Motor neuron (in vitro differentiated cells): ENCODE measurements around the gene PTPRM. TPM values are rescaled to one million over a fixed set of nuclear protein-coding genes. Genes with fewer than 3 reads are reported as not detected.

Experiments used
- ATAC-seq, 8 experiments: fragments of 200-7000 bp; cut with Tn5 transposase; replicated peaks in 6 of 8; 2 replicates each; pipeline ENCODE4 v1.8.0; 2021; ENCODE audit warnings: mild to moderate bottlenecking in 8 of 8, moderate library complexity in 8 of 8
- H3K27ac ChIP-seq, 2 donors: fragments of 250-450 bp; sonication (Bioruptor Pico); 2 replicates each; pipeline ENCODE4 v1.9.0; 2021; ENCODE audit warnings: antibody characterized with exemption in 2 of 2, mild to moderate bottlenecking in 2 of 2, moderate library complexity in 1 of 2
- H3K4me1 ChIP-seq, 2 donors: fragments of 250-450 bp; sonication (Bioruptor Pico); replicated peaks in 1 of 2; 2 replicates each; pipeline ENCODE4 v1.6.1; 2021; ENCODE audit warnings: antibody characterized with exemption in 2 of 2, mild to moderate bottlenecking in 2 of 2, moderate library complexity in 1 of 2
- H3K4me3 ChIP-seq, 5 donors: fragments of 250-450 bp; sonication (Bioruptor Pico); 2 replicates each; pipeline ENCODE4 v1.9.0; 2021; ENCODE audit warnings: antibody characterized with exemption in 5 of 5, mild to moderate bottlenecking in 5 of 5, moderate library complexity in 4 of 5
- WGBS, 10 experiments: fragments of 450-650 bp; shearing (Covaris generic); methylation state at CpG; one replicate each; pipeline ENCODE4 v1.0.0; 2022; 5-methylcytosine and 5-hydroxymethylcytosine counted together
- in situ Hi-C, 9 experiments: fragments of 400-800 bp; cut with MboI; loops; one replicate each; pipeline ENCODE4 v1.15.0; 2021; ENCODE audit warnings: low sequenced_read_pairs in 9 of 9, low pct_unique_long_range_greater_than_20kb in 2 of 9; ENCODE audit not compliant: unreplicated experiment in 9 of 9
- total RNA-seq, 8 experiments: library from RNA; unstranded; fragments of 300-600 nt; gene quantifications; 2 replicates each; pipeline versions ENCODE4 v1.2.3 to v1.2.4, GENCODE V29; 2022

The PTPRM gene
- total RNA-seq, 8 experiments from 2014 or later, result 12.9 to 106 (median 66.9) TPM

DNA sequence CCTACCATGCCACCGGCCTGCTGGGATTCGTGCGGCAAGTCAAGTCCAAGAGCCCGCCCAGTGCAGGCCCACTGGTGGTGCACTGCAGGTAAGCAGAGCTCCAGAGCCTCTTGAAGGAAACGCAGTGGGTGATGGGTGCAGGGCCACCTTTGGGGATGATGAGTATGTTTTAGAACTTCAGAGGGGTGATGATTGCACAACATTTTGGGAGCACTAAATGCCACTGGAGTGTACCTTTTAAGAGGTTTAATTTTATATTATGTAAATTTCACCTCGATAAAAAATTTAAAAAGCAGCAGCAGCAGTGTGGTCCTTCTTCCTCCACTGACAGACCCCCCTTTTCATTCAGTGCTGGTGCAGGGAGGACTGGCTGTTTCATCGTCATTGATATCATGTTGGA, 809.0 kb downstream of the PTPRM start:
- WGBS, 10 experiments, result 72 to 100% (median 100%) methylated on average over 1 to 4 of the region's 7 CpGs; no CpG with 5 or more reads in 5 of the 10 experiments
- no peaks in the 10 kb centered on the region for H3K4me1 ChIP-seq
- no peak for ATAC-seq
- in situ Hi-C loops, result loop anchor here in 3 of 9 experiments (25.0 kb wide), 2 partner anchors 289 to 589 kb away; no protein-coding TSS in a partner anchor
- H3K27ac ChIP-seq, result no peak overlapping the region
- no peak overlapping the region for H3K4me3 ChIP-seq

DNA sequence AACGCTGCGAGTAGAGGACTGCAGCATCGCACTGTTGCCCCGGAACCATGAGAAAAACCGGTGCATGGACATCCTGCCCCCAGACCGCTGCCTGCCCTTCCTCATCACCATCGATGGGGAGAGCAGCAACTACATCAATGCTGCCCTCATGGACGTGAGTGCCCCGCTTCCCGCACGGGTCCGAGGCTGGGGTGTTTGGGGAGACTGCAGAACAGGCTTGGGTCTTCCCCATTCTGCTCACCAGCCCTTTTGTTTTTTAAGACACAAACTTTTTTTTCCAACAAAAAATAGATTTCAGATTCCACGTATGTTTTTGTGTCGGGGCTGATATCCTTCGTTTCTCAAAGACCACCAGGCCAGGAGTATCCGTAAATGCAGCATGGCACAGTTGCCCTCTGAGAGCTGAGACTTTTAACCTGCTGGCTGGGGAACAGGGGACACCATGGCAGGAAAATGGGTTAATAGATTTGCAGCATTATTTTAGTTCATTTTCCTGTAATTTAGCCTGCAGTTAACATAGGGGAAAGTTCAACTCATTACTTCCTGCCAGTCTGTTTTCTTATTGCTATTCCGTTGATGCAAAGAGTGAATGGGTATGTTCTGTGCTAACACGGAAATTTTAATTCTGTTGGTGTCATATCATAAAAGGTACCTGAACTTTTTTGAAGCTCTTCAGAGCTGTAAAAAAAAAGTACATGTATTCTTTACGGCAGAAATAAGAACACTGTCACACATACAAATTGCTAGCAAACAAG, 812.2 kb downstream of the PTPRM start:
- Histone ChIP-seq H3K27ac (no peak overlapping the region), H3K4me1 (peaks cover 0 to 8% of the 10 kb centered on the region in 2 donors), H3K4me3 (no peak overlapping the region)
- WGBS, 10 experiments, result 60 to 100% (median 95%) methylated on average over 2 to 19 of the region's 19 CpGs
- no peak for ATAC-seq
- in situ Hi-C loops, result loop anchor here in 3 of 9 experiments (25.0 kb wide), 2 partner anchors 292 to 592 kb away; no protein-coding TSS in a partner anchor

DNA sequence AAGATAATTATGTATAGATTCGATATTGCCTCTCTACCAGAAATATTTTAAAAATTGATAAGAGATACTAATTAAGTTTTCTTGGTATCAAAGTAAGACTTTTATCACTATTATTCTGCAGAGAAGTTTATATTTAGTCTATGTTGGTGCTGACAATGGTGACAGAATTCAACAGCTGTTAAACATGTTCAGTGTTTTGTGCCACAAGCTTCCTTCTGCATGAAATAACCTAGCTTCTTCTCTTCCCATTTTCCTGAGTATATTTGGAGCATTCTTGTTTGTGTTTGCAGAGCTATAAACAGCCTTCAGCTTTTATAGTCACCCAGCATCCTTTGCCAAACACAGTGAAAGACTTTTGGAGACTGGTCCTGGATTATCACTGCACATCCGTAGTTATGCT, 812.9 kb downstream of the PTPRM start:
- 36 to 100% (median 87%) methylated on average over 1 to 2 of the region's 2 CpGs; no CpG with 5 or more reads in 1 of the 10 experiments for WGBS, 10 experiments
- in situ Hi-C loops, result loop anchor here in 3 of 9 experiments (25.0 kb wide), 2 partner anchors 293 to 593 kb away; no protein-coding TSS in a partner anchor
- no peak overlapping the region for H3K4me3 ChIP-seq
- H3K27ac ChIP-seq, result no peak overlapping the region
- ATAC-seq, result no peak
- H3K4me1 ChIP-seq, result peaks cover 0 to 8% of the 10 kb centered on the region in 2 donors

DNA sequence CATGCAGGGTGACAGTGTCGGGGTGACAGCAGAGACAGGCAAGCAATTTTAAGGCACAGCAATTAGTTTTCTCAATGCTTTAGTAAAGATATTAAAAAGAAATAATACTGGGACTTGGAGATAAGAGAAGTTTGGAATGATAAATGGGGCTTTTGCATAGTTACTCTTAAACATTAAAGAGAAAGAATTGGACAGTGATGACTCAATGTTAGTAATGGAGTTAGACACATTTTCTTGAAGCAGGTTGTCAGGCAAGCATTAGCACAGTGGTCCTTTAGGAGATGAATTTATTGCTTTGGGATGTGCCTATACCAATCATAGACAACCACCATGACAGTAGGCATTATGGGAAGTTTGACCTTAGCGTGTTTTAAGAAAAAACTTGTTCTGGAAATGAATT, 813.8 kb downstream of the PTPRM start:
- no peak for ATAC-seq
- Histone ChIP-seq H3K27ac (no peak overlapping the region), H3K4me3 (no peak overlapping the region), H3K4me1 (peaks cover 0 to 8% of the 10 kb centered on the region in 2 donors)
- in situ Hi-C loops, result loop anchor here in 3 of 9 experiments (25.0 kb wide), 2 partner anchors 294 to 594 kb away; no protein-coding TSS in a partner anchor
- 60 to 100% (median 89%) methylated on average over 1 to 2 of the region's 2 CpGs; no CpG with 5 or more reads in 2 of the 10 experiments for WGBS, 10 experiments

DNA sequence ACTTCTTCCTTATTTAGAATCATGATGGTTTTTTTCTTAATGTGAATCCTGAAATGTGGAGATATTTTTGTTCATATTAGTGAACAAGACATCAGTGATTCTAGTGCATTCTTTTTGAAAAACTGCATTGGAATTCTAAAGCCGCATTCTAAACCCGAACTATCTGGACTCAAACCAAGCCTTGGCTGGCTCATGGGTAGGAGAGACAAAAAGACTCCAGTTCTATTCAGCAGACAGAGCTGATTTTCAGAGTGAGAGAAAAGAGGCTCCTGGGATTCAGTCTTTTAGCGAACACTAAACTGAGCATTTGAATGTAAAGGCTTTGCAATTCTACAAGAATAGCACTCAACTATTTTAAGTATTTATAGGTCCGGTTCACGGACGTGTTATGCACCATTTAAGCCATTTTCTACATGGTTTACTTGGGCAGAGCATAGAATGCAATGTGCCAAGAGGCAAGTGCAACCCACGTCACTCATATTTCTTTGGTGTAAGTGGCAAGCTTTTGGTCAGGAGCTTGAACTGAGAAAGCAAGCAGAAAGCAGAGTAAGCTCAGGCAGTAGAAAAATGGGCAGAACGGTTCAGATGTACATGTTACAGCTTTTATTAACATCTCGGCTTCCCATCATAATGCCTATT, 814.8 kb downstream of the PTPRM start:
- Histone ChIP-seq H3K4me1 (peaks cover 2 to 15% of the 10 kb centered on the region in 2 donors), H3K27ac (no peak overlapping the region), H3K4me3 (no peak overlapping the region)
- 76 to 100% (median 90%) methylated on average over 3 to 9 of the region's 9 CpGs; no CpG with 5 or more reads in 2 of the 10 experiments for WGBS, 10 experiments
- peak in 1 of 8 experiments; percentile 39 for ATAC-seq
- in situ Hi-C loops, result loop anchor here in 3 of 9 experiments (25.0 kb wide), 2 partner anchors 295 to 595 kb away; no protein-coding TSS in a partner anchor

DNA sequence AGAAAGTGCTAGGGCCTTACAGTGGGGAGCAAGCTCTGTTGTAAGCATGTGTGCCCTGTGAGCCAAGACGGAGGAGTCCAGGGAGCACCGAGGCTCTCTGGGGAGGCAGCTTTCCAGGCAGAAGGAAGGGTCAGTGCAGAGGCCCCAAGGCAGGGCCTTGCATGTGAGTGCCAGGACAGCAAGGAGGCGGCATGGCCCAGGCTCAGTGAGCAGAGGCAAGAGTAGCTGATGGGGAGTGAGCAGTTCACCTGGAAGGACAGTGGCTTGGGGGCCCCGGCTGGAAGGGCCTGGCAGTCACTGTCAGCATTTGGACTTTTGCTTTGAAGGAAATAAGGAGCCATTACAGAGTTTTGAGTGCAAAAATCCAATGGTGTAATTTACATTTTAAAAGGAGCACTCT, 818.3 kb downstream of the PTPRM start:
- H3K4me3 ChIP-seq, result no peak overlapping the region
- H3K27ac ChIP-seq, result no peak overlapping the region
- WGBS, 10 experiments, result 95 to 100% (median 98%) methylated on average over 1 to 3 of the region's 4 CpGs; no CpG with 5 or more reads in 6 of the 10 experiments
- peaks cover 6 to 19% of the 10 kb centered on the region in 2 donors for H3K4me1 ChIP-seq
- ATAC-seq, result no peak
- in situ Hi-C loops, result loop anchor here in 3 of 9 experiments (25.0 kb wide), 2 partner anchors 298 to 598 kb away; no protein-coding TSS in a partner anchor

DNA sequence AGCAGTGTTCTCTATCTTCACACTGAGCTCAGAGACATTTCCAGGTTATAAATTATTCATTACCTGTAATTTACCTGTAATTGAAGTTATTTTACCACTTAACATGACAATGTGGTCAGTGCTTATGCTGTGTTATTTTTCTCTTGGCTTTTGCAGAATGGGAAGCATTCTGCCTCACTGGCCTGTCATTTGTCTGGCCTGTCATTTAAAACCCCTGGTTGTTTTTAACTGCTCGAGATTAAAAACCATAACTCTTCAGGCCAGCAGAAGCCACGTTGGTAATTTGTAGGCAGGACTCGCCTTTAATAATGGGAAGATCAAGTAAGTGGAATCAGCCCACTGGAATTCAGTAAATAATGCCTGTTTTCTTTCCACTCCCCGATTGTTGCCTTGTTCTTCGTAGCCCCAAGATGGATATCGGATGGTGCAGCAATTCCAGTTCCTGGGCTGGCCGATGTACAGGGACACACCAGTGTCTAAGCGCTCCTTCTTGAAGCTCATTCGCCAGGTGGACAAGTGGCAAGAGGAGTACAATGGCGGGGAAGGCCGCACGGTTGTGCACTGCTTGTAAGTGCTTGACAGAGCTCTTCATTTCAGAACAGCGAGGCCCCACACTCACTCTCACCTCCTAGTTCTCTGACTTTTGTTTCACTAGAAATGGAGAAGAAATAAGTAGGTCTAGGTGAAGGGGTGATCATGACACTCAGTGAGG, 819.7 kb downstream of the PTPRM start:
- 10 to 90% (median 60%) methylated on average over 1 to 12 of the region's 13 CpGs; no CpG with 5 or more reads in 1 of the 10 experiments for WGBS, 10 experiments
- peaks cover 6 to 16% of the 10 kb centered on the region in 2 donors for H3K4me1 ChIP-seq
- no peak overlapping the region for H3K4me3 ChIP-seq
- ATAC-seq, result peak in 5 of 8 experiments; percentile 52 to 72 (median 65)
- in situ Hi-C loops, result loop anchor here in 3 of 9 experiments (25.0 kb wide), 2 partner anchors 300 to 600 kb away; no protein-coding TSS in a partner anchor
- H3K27ac ChIP-seq, result peak overlapping the region; percentile 6 to 46

DNA sequence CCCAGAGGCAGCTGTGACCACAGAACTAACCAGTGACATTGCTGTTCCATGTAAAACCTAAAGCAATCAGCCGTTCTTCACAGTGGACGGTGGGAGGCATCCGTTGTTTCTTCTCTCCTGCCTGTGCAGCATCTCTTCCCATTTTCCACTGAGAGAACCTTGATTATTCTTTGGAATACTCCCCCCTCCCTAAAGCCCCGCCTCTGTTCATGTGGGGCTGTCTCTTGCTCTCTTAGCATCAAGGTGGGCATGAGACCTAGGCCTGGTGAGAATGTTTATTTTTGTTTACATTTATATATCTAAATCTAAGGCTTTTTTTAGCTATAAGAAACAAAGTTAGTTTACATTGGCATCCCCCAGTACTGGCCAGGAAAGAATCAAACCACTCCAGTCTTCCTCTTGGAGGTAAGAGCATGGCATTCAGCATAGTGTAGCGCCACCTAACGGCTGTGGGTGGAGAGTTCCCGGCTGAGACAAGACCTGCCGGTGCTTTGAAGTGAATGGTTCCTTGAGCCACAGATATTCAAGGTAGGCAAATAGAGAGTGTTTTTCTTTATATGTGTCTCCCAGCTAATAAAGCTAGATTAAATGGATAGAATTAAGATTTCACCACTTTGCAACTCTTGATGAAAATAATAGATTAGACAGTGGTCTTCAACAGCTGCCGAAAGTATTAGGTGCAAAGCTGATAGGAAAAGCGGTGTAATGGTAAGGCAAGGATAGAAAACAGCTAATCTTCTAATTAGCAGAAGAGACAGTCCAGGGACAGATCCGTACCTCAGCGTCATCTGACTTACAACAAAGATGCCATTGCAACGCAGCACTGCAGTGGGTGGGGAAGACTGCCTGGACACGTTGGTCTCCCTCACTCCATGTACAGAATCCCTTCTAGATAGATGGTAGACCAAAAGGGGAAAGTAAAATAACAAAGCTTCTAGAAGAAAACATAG, 822.5 kb downstream of the PTPRM start:
- peak; percentile 83 to 98 (median 92) for ATAC-seq
- peaks cover 6 to 11% of the 10 kb centered on the region in 2 donors for H3K4me1 ChIP-seq
- H3K4me3 ChIP-seq, result no peak overlapping the region
- no peak overlapping the region for H3K27ac ChIP-seq
- WGBS, 10 experiments, result 50 to 100% (median 62%) methylated on average over 2 to 12 of the region's 14 CpGs
- in situ Hi-C loops, result loop anchor here in 3 of 9 experiments (25.0 kb wide), 2 partner anchors 302 to 602 kb away; no protein-coding TSS in a partner anchor

DNA sequence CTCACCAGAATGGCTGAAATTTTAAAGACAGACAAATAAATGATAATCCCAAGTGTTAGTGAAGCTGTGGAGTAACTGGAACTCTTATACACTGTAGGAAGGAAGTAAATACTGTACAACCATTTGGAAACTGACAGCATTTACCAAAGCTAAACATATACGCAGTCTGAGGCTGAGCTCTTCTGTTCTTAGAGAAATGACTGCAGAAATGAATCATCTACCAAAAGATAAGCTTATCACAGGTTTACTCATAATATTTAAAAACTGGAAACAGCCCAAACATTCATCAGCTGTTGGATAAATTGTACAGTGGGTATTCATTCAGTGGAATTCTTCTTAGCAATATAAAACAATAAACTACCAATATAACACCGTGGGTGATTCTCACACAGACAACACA, 824.0 kb downstream of the PTPRM start:
- in situ Hi-C loops, result loop anchor here in 3 of 9 experiments (25.0 kb wide), 2 partner anchors 304 to 604 kb away; no protein-coding TSS in a partner anchor
- no peak for ATAC-seq
- no peak overlapping the region for H3K4me3 ChIP-seq
- WGBS, 10 experiments, result 67 to 100% (median 90%) methylated on average over 1 to 2 of the region's 2 CpGs; no CpG with 5 or more reads in 3 of the 10 experiments
- H3K27ac ChIP-seq, result no peak overlapping the region
- H3K4me1 ChIP-seq, result peaks cover 6 to 11% of the 10 kb centered on the region in 2 donors

DNA sequence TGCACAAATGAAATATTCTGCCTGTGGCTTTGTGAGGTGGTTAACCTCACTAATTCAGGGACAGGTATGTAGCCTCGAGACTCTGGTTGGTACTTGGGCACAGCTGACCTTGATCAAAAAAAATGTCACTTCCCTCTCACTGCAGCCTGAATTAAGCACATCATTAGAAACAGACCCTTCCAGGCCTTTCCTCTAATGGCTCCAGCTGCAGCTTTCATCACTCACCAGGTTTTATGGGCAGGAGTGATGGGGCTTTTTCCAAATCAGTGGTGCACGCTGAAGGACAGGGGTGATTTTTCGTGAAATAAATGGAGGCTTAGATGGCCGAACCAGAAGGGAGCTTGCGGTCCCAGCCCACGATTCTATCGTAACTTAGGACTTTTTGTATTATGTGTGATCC, 829.1 kb downstream of the PTPRM start:
- Histone ChIP-seq H3K4me1 (no peaks in the 10 kb centered on the region), H3K27ac (no peak overlapping the region), H3K4me3 (no peak overlapping the region)
- in situ Hi-C loops, result loop anchor here in 3 of 9 experiments (25.0 kb wide), 2 partner anchors 309 to 609 kb away; no protein-coding TSS in a partner anchor
- 70 to 100% (median 93%) methylated on average over 1 to 7 of the region's 7 CpGs; no CpG with 5 or more reads in 2 of the 10 experiments for WGBS, 10 experiments
- ATAC-seq, result no peak

DNA sequence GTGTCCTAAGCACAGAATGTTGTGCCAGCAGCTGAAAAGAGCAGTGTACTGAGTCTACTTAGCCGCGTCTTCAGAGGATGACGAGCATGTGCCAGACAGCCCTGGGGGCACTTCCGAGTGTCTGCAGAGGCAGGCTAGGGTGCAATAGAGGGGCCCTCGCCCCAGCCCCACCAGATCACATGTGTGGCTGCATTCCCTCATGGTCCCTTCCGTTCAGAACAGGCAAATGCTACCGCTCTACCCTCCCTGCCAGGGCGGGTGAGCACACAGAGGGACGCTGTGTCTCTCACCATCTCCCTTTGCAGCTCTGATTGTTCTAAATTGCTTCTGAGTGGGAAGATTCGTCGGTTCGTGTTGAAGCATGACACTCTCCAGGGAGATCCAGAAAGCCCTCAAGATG, 829.9 kb downstream of the PTPRM start:
- no peak overlapping the region for H3K4me3 ChIP-seq
- H3K4me1 ChIP-seq, result peaks cover 0 to under 1% of the 10 kb centered on the region in 2 donors
- 20 to 95% (median 75%) methylated on average over 1 to 10 of the region's 12 CpGs; no CpG with 5 or more reads in 3 of the 10 experiments for WGBS, 10 experiments
- no peak for ATAC-seq
- in situ Hi-C loops, result loop anchor here in 3 of 9 experiments (25.0 kb wide), 2 partner anchors 310 to 610 kb away; no protein-coding TSS in a partner anchor
- H3K27ac ChIP-seq, result no peak overlapping the region
